ENCODE measurements around the gene PAQR9. TPM values are rescaled to one million over a fixed set of nuclear protein-coding genes. Genes with fewer than 3 reads are reported as not detected.
A peak's percentile ranks its signal among the peaks of the same experiment; 100 is the strongest.
"Not testable (repeated sequence)": the region's sequence is repeated elsewhere in the genome, so short reads cannot be mapped to it uniquely, and the experiment has no call there.

The PAQR9 gene
- total RNA-seq, 4 donors from 2014 or later = not detected

- H3K4me3 ChIP-seq (ENCODE audit: low read depth, poor library complexity, severe bottlenecking) = no peak overlapping the region
- DNase-seq (ENCODE audit: low spot score in 2 of 2) = no peak
- TF ChIP-seq POLR2A (IDR thresholded peaks at IDR 0.05) = no peak
- no peak for TF ChIP-seq CTCF (IDR thresholded peaks at IDR 0.05)
- 25 to 29% methylated on average over 2 of the region's 2 CpGs for WGBS, 2 donors
- intact Hi-C loops (cut with DNase I; ENCODE audit: low total_unique reads) = no loop called here
These were observed 33.9 kb upstream of the PAQR9 start for GRCh38 chr3:142997330-142997729.

- intact Hi-C loops (cut with DNase I; ENCODE audit: low total_unique reads) = no loop called here
- 14 to 17% methylated on average over 4 of the region's 4 CpGs for WGBS, 2 donors
- no peak for TF ChIP-seq CTCF (IDR thresholded peaks at IDR 0.05)
- no peak for TF ChIP-seq POLR2A (IDR thresholded peaks at IDR 0.05)
- peak in 1 of 2 donors; percentile 59 for DNase-seq (ENCODE audit: low spot score in 2 of 2)
- H3K4me3 ChIP-seq (ENCODE audit: low read depth, poor library complexity, severe bottlenecking) = no peak overlapping the region
These were observed 30.5 kb upstream of the PAQR9 start for GRCh38 chr3:142993958-142994442.

GRCh38 chr3:142992323-142992722, 28.8 kb upstream of the PAQR9 start:
- H3K4me3 ChIP-seq (ENCODE audit: low read depth, poor library complexity, severe bottlenecking) = no peak overlapping the region
- 81 to 83% methylated on average over 7 of the region's 7 CpGs for WGBS, 2 donors
- intact Hi-C loops (cut with DNase I; ENCODE audit: low total_unique reads) = no loop called here
- no peak for TF ChIP-seq CTCF (IDR thresholded peaks at IDR 0.05)
- TF ChIP-seq POLR2A (IDR thresholded peaks at IDR 0.05) = no peak
- no peak for DNase-seq (ENCODE audit: low spot score in 2 of 2)

GRCh38 chr3:142990721-142991120, 27.2 kb upstream of the PAQR9 start:
- 77 to 85% methylated on average over 5 of the region's 5 CpGs for WGBS, 2 donors
- intact Hi-C loops (cut with DNase I; ENCODE audit: low total_unique reads) = no loop called here
- DNase-seq (ENCODE audit: low spot score in 2 of 2) = no peak
- no peak overlapping the region for H3K4me3 ChIP-seq (ENCODE audit: low read depth, poor library complexity, severe bottlenecking)
- TF ChIP-seq POLR2A (IDR thresholded peaks at IDR 0.05) (no peak), CTCF (IDR thresholded peaks at IDR 0.05) (no peak)

GRCh38 chr3:142988826-142989225, 25.4 kb upstream of the PAQR9 start:
- not testable (repeated sequence) for H3K4me3 ChIP-seq (ENCODE audit: low read depth, poor library complexity, severe bottlenecking); DNase-seq (ENCODE audit: low spot score in 2 of 2)
- intact Hi-C loops (cut with DNase I; ENCODE audit: low total_unique reads) = loop anchor here (5.0 to 10.0 kb wide), 2 partner anchors 162 to 404 kb away; no protein-coding TSS in a partner anchor
- WGBS, 2 donors = 97 to 100% methylated on average over 3 of the region's 3 CpGs

GRCh38 chr3:142988221-142988620, 24.7 kb upstream of the PAQR9 start:
- DNase-seq (ENCODE audit: low spot score in 2 of 2); H3K4me3 ChIP-seq (ENCODE audit: low read depth, poor library complexity, severe bottlenecking): not testable (repeated sequence)
- intact Hi-C loops (cut with DNase I; ENCODE audit: low total_unique reads) = loop anchor here (5.0 to 10.0 kb wide), 2 partner anchors 161 to 403 kb away; no protein-coding TSS in a partner anchor
- 92 to 93% methylated on average over 2 of the region's 2 CpGs for WGBS, 2 donors

GRCh38 chr3:142987707-142988106, 24.2 kb upstream of the PAQR9 start:
- TF ChIP-seq CTCF (IDR thresholded peaks at IDR 0.05) = no peak
- no peak for TF ChIP-seq POLR2A (IDR thresholded peaks at IDR 0.05)
- no peak for DNase-seq (ENCODE audit: low spot score in 2 of 2)
- intact Hi-C loops (cut with DNase I; ENCODE audit: low total_unique reads) = loop anchor here (5.0 to 10.0 kb wide), 2 partner anchors 160 to 403 kb away; no protein-coding TSS in a partner anchor
- WGBS, 2 donors = 18 to 19% methylated on average over 7 of the region's 7 CpGs
- H3K4me3 ChIP-seq (ENCODE audit: low read depth, poor library complexity, severe bottlenecking) = no peak overlapping the region

All from lower leg skin (tissue), 4 donors.